Measurements from ENCODE around the gene ZNF235.

DNA sequence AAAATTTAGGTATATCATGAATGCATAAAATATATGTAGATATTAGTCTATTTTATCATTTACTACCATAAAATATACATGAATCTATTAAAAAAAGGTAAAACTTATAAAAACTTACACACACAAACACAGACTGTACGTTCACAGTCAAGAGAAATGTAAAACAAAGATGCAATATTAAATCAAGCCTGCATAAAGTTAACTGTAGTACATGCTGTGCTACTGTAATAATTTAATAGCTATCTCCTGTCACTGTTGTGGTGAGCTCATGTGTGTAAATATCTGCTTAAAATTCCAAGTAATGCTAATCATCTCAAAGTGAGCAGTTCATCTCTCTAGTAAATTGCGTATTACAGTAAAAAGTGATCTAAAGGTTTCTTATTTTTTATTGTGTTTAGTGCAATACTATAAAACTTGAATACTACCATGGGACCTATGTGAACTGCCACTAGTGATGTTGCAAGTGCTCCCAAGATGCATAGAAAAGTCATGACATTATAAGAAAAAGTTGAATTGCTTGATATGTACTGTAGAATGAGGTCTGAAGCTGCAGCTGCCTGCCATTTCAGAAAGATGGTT, 45.9 kb downstream of the ZNF235 start:
- TF ChIP-seq CTCF (IDR thresholded peaks at IDR 0.05 in 4 of 5, conservative IDR thresholded peaks at IDR 0.05 in 1 of 5) (no peak), POLR2A (IDR thresholded peaks at IDR 0.05) (no peak)

Data from gastrocnemius medialis (tissue), 4 donors.